ENCODE results near the gene ZC3H12C.
"Not testable (repeated sequence)": the region's sequence is repeated elsewhere in the genome, so short reads cannot be mapped to it uniquely, and the experiment has no call there.

DNA sequence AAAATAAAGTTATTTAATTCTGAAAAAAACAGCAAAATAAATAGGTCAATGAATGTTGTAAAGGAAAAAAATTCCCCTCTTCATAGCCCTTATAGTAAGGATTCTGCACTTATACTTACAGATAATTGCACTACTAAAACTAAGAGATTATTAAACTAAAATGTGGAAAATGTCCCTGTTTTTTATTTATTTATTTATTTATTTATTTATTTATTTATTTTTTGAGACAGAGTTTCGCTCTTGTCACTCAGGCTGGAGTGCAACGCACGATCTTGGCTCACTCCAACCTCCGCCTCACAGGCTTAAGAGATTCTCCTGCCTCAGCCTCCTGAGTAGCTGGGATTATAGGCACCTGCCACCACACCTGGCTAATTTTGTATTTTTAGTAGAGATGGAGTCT is 25.2 kb upstream of the ZC3H12C start:
- TF ChIP-seq, protein P1, sequence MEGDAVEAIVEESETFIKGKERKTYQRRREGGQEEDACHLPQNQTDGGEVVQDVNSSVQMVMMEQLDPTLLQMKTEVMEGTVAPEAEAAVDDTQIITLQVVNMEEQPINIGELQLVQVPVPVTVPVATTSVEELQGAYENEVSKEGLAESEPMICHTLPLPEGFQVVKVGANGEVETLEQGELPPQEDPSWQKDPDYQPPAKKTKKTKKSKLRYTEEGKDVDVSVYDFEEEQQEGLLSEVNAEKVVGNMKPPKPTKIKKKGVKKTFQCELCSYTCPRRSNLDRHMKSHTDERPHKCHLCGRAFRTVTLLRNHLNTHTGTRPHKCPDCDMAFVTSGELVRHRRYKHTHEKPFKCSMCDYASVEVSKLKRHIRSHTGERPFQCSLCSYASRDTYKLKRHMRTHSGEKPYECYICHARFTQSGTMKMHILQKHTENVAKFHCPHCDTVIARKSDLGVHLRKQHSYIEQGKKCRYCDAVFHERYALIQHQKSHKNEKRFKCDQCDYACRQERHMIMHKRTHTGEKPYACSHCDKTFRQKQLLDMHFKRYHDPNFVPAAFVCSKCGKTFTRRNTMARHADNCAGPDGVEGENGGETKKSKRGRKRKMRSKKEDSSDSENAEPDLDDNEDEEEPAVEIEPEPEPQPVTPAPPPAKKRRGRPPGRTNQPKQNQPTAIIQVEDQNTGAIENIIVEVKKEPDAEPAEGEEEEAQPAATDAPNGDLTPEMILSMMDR (conservative IDR thresholded peaks at IDR 0.05 in 1 of 2, IDR thresholded peaks at IDR 0.05 in 1 of 2; ENCODE audit: extremely low read depth in 1 of 2, insufficient read depth in 1 of 2, low read depth in 1 of 2, low read length in 2 of 2) = not testable (repeated sequence)
- not testable (repeated sequence) for TF ChIP-seq EZH2 (IDR thresholded peaks at IDR 0.05; ENCODE audit: borderline replicate concordance, low read length)

Data from mammary epithelial cell (primary cell).